IPS-NIHi11 (cell line): ENCODE data around the gene CHTF18.
A peak's percentile ranks its signal among the peaks of the same experiment; 100 is the strongest.
"Not testable (repeated sequence)": the region's sequence is repeated elsewhere in the genome, so short reads cannot be mapped to it uniquely, and the experiment has no call there.

Experiments used
- DNase-seq: peaks from one replicate; pipeline ENCODE4 v3.0.0; 2012; ENCODE audit warnings: mixed read lengths, low spot score

The CHTF18 gene

GRCh38 chr16:830871-831570, 42.6 kb downstream of the CHTF18 start:
- DNase-seq: peak; percentile 71

- peak; percentile 19 for DNase-seq
These were observed 43.4 kb downstream of the CHTF18 start for GRCh38 chr16:831571-832413.

DNA sequence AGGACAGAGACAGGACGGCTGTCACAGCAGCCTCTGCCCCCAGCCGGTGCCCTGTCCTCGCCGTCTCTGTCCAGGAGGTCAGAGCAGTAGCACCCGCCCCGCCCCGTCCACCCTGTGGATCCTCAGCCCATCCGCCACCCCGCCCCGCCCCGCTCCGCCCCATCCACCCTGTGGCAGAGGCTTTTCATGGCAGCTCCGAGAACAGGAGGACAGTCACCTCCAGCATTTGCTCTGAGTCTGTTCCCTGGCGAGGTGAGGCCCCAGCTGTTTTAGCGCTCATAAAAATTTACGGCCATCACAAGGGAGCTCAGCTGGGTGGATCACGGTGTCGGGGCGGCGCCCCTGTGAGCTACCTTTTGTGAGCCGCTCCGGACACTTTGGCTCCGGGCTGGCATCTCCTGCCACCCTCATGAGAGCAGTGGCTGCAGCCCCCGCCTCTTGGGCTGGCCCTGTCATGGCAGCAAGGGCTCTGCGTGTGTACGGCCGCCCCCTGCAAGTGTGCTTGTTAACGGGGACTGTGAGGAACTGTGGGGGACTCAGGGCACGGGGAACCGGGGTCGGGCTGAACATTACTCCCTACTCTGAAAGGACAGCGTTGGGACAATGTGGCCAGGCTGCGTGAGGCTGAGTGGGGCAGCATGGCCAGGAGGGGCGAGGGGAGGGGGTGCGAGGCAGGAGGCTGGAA, 44.4 kb downstream of the CHTF18 start:
- peak; percentile 31 for DNase-seq

GRCh38 chr16:833411-833810, 45.0 kb downstream of the CHTF18 start:
- DNase-seq: peak; percentile 19

GRCh38 chr16:835373-835772, 47.0 kb downstream of the CHTF18 start:
- DNase-seq: no peak

- no peak for DNase-seq
These were observed 47.8 kb downstream of the CHTF18 start for GRCh38 chr16:836221-836620.

GRCh38 chr16:836822-837221, 48.4 kb downstream of the CHTF18 start:
- DNase-seq: not testable (repeated sequence)

- no peak for DNase-seq
These were observed 50.3 kb downstream of the CHTF18 start for GRCh38 chr16:838741-839140.

GRCh38 chr16:839643-840408, 51.4 kb downstream of the CHTF18 start:
- no peak for DNase-seq

DNA sequence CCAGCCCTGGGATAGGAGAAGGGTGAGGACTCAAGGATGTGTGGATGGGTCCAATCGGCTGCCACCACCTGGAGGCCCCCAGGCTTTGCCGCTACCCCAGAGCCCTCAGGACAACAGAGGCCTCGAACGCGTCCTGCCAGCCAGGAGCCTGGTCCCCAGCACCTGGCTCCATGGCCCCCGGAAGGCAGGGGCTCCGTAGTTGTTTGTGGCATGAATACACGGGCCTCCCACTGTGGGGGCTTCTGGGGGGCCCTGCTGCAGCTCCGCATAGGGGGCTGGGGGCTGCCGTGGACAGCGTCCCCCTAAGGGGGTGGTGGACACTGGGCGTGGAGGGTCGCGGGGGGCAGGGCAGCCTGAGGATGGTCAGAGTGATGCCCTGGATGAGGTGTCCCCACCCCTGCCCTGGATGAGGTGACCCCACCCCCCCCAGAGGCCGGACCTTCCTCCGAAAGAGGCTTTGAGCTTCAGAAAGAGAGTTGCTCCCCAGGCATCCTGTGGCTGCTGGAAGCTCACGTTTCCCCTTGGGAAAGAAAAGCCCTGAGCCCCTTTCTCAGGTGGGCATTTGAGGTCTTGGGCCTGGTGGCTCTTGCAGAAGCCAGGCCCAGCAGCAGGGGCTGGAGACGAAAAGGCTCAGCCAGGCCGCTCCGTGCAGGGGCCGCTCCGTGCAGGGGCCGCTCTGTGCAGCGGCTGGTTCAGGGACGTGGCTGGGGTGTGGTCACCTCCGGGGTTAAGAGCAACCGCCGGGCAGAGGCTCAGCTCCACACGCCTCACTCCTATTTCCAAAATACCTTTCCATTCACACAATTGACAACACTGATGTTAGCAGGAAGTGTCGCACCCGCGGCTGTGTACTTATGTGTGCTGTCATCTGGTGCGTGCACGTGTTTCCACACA, 52.4 kb downstream of the CHTF18 start:
- DNase-seq: no peak

DNA sequence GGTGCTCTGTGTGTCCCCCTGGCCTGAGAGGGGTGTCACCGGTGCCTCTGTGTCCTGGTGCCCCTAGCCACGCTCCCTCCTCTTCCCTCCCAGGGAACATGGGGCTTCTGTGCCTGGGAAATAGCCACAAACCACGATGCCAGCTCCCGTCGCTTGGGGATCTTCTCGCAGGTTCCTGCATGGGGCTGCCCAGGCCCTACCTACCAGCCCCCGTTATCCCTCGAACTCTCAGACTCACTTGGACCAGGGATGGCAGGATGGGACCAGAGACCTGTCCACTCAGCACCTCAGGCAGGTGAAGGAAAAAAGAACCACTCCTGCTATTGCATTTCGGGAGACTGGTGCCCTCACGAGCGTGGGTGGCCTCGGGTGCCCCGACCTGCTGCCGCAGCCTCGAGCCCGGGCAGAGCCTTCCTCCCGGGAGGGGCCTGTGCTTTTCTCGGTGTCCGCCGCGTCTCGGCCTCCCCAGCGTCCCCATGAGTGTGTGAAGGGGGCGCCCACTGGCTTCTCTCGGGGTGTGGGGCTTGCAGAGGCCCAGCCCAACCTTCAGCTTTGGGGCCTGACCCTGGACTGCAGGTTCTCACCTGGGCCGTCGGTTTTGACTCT, 53.1 kb downstream of the CHTF18 start:
- DNase-seq: no peak

DNA sequence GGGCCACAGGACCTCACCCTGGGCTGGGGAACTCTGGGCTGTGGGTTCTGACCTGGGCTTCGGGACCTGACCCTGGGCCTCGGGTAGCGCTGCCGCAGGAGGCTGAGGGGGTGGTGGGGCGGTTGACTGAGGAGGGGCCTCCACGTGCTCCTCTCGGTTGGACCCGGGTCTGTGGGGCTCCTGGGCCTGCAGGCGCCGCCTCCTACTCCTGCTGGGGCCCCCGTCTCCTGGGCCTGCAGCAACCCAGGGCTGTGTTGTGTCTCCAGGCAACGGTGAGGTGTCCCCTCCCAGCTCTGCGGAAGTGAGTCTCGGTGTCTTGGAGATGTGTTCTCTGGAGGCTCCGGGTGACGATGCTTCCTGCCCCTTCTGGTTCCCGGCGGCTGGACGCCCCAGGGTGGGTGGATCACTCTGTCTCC, 53.6 kb downstream of the CHTF18 start:
- DNase-seq: no peak

GRCh38 chr16:842711-843560, 54.5 kb downstream of the CHTF18 start:
- DNase-seq: no peak

- DNase-seq: no peak
These were observed 55.4 kb downstream of the CHTF18 start for GRCh38 chr16:843771-844170.

DNA sequence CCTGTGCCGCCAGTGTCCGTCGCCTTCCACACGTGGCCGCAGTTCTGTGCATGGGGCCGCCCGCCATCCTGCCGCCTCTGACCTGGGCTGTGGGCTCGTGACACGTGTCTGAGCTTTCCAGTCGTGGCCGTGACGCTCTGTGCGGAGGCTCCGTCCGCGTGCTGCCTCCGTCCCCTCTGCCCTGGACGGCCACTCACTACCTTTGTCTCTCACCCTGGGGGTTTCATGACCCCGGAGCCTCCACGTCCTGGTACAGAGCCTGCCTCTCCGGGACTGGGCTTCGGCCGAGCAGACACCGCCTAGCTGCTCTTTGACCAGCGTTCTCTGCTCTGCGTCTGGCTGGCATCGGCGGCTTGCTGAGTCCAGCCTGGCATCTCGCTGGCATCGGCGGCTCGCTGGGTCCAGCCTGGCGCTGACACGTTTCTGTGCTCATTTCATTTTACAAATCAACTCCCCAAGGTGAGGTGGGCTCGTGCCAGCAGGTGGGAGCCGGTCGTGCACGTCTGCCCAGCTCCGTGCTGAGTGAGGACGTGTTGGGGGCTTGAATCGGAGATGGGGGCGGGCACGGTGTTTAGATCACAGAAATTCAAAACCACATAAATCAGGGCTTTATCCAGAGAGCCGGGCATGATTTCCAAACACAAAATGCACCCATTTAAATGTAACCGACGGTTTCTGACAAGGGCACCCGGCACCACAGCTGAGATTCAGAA, 56.4 kb downstream of the CHTF18 start:
- no peak for DNase-seq

GRCh38 chr16:845351-845745, 56.9 kb downstream of the CHTF18 start:
- DNase-seq: no peak

DNA sequence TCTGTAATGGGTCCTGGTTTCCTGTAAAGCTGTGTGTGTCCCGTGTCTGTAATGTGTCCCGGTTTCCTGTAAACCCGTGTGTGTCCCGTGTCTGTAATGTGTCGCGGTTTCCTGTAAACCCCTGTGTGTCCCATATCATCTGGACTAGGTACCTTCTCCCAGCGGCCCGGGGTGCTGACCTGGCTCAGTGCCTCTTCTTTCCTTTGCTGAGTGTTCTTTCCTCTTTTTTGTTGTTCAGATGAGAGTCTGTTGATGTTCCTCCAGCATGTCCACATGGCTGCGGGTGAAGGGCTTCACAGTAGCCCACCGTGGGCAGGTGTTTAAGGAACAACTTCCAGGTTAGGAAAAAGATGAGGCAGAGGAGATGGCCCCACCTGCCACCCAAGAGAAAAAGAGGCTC, 58.7 kb downstream of the CHTF18 start:
- no peak for DNase-seq
